ENCODE measurements around the gene HCAR1.
"Not testable (repeated sequence)": the region's sequence is repeated elsewhere in the genome, so short reads cannot be mapped to it uniquely, and the experiment has no call there.

GRCh38 chr12:122711266-122711665 lies 19.4 kb downstream of the HCAR1 start:
- not testable (repeated sequence) for TF ChIP-seq CTCF (IDR thresholded peaks at IDR 0.05); POLR2A (IDR thresholded peaks at IDR 0.05); POLR2AphosphoS5 (IDR thresholded peaks at IDR 0.05; ENCODE audit: insufficient read depth in 1 of 2, low read depth in 1 of 2)
